GM12878 (cell line): ENCODE results near the gene RGS1. TPM values are rescaled to one million over a fixed set of nuclear protein-coding genes. Genes with fewer than 3 reads are reported as not detected.

ENCODE experiments used
- ATF2 ChIP-seq: IDR thresholded peaks from 2 replicates; pipeline ENCODE4 v1.6.1; 2012; ENCODE audit warnings: low read length, inconsistent platforms
- CREB1 ChIP-seq: IDR thresholded peaks from 2 replicates; pipeline ENCODE4 v1.6.1; 2012; ENCODE audit warnings: low read depth, mild to moderate bottlenecking, inconsistent platforms
- DPF2 ChIP-seq: fragments of 450-650 bp; IDR thresholded peaks from 2 replicates; pipeline ENCODE4 v1.6.1; 2017; ENCODE audit warnings: mild to moderate bottlenecking
- ESRRA ChIP-seq: IDR thresholded peaks from 2 replicates; pipeline ENCODE4 v1.6.1; 2012; ENCODE audit warnings: mild to moderate bottlenecking, low read length, improper control_type of control experiment
- FOXM1 ChIP-seq: IDR thresholded peaks from 2 replicates; pipeline ENCODE4 v1.6.1; 2012; ENCODE audit warnings: low read depth, mild to moderate bottlenecking, inconsistent platforms, low read length, moderate library complexity
- HDAC2 ChIP-seq: fragments of 200-600 bp; sonication (generic); IDR thresholded peaks from 2 replicates; pipeline ENCODE4 v1.6.1; 2017
- MTA2 ChIP-seq: fragments of 450-650 bp; IDR thresholded peaks from 2 replicates; pipeline ENCODE4 v1.6.1; 2016; ENCODE audit warnings: low read depth, mild to moderate bottlenecking, moderate library complexity
- MYC ChIP-seq: IDR thresholded peaks from 2 replicates; pipeline ENCODE4 v1.6.1; 2011; ENCODE audit warnings: mild to moderate bottlenecking, low read length, moderate library complexity, inconsistent platforms; ENCODE audit not compliant: insufficient read depth, insufficient replicate concordance, insufficient read length, severe bottlenecking
- NFYA ChIP-seq: IDR thresholded peaks from 2 replicates; pipeline ENCODE4 v1.6.1; 2011; ENCODE audit warnings: low read depth, mild to moderate bottlenecking, low read length, improper control_type of control experiment, borderline replicate concordance
- NRF1 ChIP-seq: conservative IDR thresholded peaks from 2 replicates; pipeline ENCODE4 v1.6.1; 2011; ENCODE audit warnings: mild to moderate bottlenecking, low read depth, low read length, improper control_type of control experiment
- PAX8 ChIP-seq: fragments of 450-650 bp; IDR thresholded peaks from 2 replicates; pipeline ENCODE4 v1.6.1; 2017; ENCODE audit warnings: mild to moderate bottlenecking, moderate library complexity
- POLR2AphosphoS5 ChIP-seq: IDR thresholded peaks from 2 replicates; pipeline ENCODE4 v1.6.1; 2011; ENCODE audit warnings: mild to moderate bottlenecking, low read length, inconsistent platforms
- RCOR1 ChIP-seq: conservative IDR thresholded peaks from 2 replicates; pipeline ENCODE4 v1.6.1; 2012; ENCODE audit warnings: low read depth, low read length, improper control_type of control experiment
- SMC3 ChIP-seq: IDR thresholded peaks from 2 replicates; pipeline ENCODE4 v1.6.1; 2011; ENCODE audit warnings: low read length, improper control_type of control experiment, borderline replicate concordance
- STAT3 ChIP-seq: IDR thresholded peaks from 2 replicates; pipeline ENCODE4 v1.6.1; 2011; ENCODE audit warnings: low read depth, low read length, improper control_type of control experiment
- TAF1 ChIP-seq: IDR thresholded peaks from 2 replicates; pipeline ENCODE4 v1.6.1; 2011; ENCODE audit warnings: mild to moderate bottlenecking, low read depth, low read length, borderline replicate concordance
- TARDBP ChIP-seq: IDR thresholded peaks from 2 replicates; pipeline ENCODE4 v1.6.1; 2016; ENCODE audit warnings: borderline replicate concordance
- TBL1XR1 ChIP-seq: IDR thresholded peaks from 2 replicates; pipeline ENCODE4 v1.6.1; 2012; ENCODE audit warnings: low read depth, low read length, improper control_type of control experiment
- WRNIP1 ChIP-seq: IDR thresholded peaks from 2 replicates; pipeline ENCODE4 v1.6.1; 2011; ENCODE audit warnings: low read depth, low read length, improper control_type of control experiment, borderline replicate concordance
- YBX1 ChIP-seq: fragments of 450-650 bp; IDR thresholded peaks from 2 replicates; pipeline ENCODE4 v1.6.1; 2016; ENCODE audit warnings: antibody characterized with exemption
- ZNF207 ChIP-seq: fragments of 450-650 bp; IDR thresholded peaks from 2 replicates; pipeline ENCODE4 v1.6.1; 2014; ENCODE audit warnings: antibody characterized with exemption, mild to moderate bottlenecking, borderline replicate concordance
- ZNF217 ChIP-seq: fragments of 450-650 bp; IDR thresholded peaks from 2 replicates; pipeline ENCODE4 v1.6.1; 2017; ENCODE audit warnings: antibody characterized with exemption, mild to moderate bottlenecking
- ZSCAN29 ChIP-seq: fragments of 450-650 bp; IDR thresholded peaks from 2 replicates; pipeline ENCODE4 v1.6.1; 2017; ENCODE audit warnings: mild to moderate bottlenecking, moderate library complexity
- polyA plus RNA-seq, 11 experiments: library from polyadenylated mRNA; depleted of rRNA in 4 of 11; unstranded in 6 of 11; stranded (reverse) in 5 of 11; fragments of >200 nt; fragmentation: Nextera tagmentation in 4 of 11; fragmentation: Illumina TruSeq in 1 of 11; extraction: Ambion mirVana in 4 of 11; extraction: Trizol in 1 of 11; gene quantifications; 1 replicate in 1 of 11; 2 replicates in 10 of 11; pipeline versions ENCODE4 v1.2.1 to v1.2.3, GENCODE V29; 2011 to 2016; ENCODE audit warnings: inconsistent platforms in 2 of 11, missing spikeins in 2 of 11, low read depth in 1 of 11
- total RNA-seq, 4 experiments: library from RNA; depleted of rRNA in 3 of 4; stranded (reverse); fragments of >200 nt in 3 of 4; fragmentation: Illumina TruSeq in 1 of 4; extraction: Trizol in 1 of 4; gene quantifications; 2 replicates each; pipeline versions ENCODE4 v1.2.1 to v1.2.3, GENCODE V29; 2013 to 2021
- TF ChIP-seq, protein P1 (sequence below): fragments of 450-650 bp; IDR thresholded peaks from 2 replicates; pipeline ENCODE4 v1.6.1; 2018; ENCODE audit warnings: mild to moderate bottlenecking, low read depth, moderate library complexity; ENCODE audit not compliant: partially characterized antibody
- TF ChIP-seq, protein P2 (sequence below): fragments of 450-650 bp; IDR thresholded peaks from 2 replicates; pipeline ENCODE4 v1.6.1; 2017; ENCODE audit warnings: low read depth, mild to moderate bottlenecking, moderate library complexity
- TF ChIP-seq, protein P3 (sequence below): IDR thresholded peaks from 2 replicates; pipeline ENCODE4 v1.6.1; 2012; ENCODE audit warnings: low read depth, low read length, improper control_type of control experiment

Gene RGS1
- total and polyA plus RNA-seq, 10 of the 15 experiments (the other 5 are each of a cell fraction or from before 2014, with no cell fraction given): 20.7 to 882 (median 45.9) TPM

DNA sequence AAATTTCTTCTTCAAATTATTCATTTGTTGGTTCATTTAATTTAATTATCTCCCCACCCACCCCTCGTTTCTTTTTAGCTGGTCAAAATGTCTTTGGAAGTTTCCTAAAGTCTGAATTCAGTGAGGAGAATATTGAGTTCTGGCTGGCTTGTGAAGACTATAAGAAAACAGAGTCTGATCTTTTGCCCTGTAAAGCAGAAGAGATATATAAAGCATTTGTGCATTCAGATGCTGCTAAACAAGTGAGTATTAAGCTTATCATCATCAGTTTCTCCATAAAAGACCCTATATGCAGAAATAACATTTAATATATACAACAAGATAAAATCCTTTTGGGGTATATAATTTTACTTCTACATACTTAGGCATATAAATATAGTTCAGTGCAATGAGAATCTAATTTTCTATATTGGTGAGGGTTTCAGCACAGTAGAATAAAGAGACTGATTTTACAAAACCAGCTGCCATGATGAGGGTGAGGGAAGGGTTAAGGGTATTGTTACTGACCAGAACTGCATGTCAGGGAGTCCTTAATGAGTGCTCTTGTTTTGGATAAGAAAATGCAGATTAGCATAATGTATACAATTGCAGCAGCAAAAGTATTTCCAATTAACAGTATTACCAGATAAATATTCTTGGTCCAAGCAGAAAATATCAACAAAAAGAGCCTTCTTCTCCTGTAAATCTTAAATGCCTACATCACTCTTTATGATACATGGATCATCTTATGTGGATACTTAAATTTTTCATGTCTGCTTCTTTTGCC is 2.8 kb downstream of the RGS1 start (continued):
- TF ChIP-seq, protein P1, sequence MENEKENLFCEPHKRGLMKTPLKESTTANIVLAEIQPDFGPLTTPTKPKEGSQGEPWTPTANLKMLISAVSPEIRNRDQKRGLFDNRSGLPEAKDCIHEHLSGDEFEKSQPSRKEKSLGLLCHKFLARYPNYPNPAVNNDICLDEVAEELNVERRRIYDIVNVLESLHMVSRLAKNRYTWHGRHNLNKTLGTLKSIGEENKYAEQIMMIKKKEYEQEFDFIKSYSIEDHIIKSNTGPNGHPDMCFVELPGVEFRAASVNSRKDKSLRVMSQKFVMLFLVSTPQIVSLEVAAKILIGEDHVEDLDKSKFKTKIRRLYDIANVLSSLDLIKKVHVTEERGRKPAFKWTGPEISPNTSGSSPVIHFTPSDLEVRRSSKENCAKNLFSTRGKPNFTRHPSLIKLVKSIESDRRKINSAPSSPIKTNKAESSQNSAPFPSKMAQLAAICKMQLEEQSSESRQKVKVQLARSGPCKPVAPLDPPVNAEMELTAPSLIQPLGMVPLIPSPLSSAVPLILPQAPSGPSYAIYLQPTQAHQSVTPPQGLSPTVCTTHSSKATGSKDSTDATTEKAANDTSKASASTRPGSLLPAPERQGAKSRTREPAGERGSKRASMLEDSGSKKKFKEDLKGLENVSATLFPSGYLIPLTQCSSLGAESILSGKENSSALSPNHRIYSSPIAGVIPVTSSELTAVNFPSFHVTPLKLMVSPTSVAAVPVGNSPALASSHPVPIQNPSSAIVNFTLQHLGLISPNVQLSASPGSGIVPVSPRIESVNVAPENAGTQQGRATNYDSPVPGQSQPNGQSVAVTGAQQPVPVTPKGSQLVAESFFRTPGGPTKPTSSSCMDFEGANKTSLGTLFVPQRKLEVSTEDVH: no peak
- TF ChIP-seq, protein P2, sequence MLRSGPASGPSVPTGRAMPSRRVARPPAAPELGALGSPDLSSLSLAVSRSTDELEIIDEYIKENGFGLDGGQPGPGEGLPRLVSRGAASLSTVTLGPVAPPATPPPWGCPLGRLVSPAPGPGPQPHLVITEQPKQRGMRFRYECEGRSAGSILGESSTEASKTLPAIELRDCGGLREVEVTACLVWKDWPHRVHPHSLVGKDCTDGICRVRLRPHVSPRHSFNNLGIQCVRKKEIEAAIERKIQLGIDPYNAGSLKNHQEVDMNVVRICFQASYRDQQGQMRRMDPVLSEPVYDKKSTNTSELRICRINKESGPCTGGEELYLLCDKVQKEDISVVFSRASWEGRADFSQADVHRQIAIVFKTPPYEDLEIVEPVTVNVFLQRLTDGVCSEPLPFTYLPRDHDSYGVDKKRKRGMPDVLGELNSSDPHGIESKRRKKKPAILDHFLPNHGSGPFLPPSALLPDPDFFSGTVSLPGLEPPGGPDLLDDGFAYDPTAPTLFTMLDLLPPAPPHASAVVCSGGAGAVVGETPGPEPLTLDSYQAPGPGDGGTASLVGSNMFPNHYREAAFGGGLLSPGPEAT: no peak
- TF ChIP-seq ZSCAN29: peak; percentile 83
- no peak for TF ChIP-seq CREB1
- TF ChIP-seq YBX1: no peak
- TF ChIP-seq NRF1: no peak
- TF ChIP-seq RCOR1: 0 out of 2 replicates have a peak, but pooled peaks have one; percentile 78
- TF ChIP-seq POLR2AphosphoS5: peak; percentile 63; the same call in 1 of the 2 replicates
- TF ChIP-seq TBL1XR1: 0 out of 2 replicates have a peak, but pooled peaks have one; percentile 45
- TF ChIP-seq FOXM1: no peak
- TF ChIP-seq MYC: no peak
- TF ChIP-seq WRNIP1: no peak
- TF ChIP-seq NFYA: no peak
- TF ChIP-seq, protein P3, sequence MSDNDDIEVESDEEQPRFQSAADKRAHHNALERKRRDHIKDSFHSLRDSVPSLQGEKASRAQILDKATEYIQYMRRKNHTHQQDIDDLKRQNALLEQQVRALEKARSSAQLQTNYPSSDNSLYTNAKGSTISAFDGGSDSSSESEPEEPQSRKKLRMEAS: 0 out of 2 replicates have a peak, but pooled peaks have one; percentile 32
- TF ChIP-seq TAF1: no peak
- no peak for TF ChIP-seq PAX8
- TF ChIP-seq ZNF217: no peak; the same call in 1 of the 2 replicates
- TF ChIP-seq ATF2: peak; percentile 12; the same call in 1 of the 2 replicates
- no peak for TF ChIP-seq HDAC2
- no peak for TF ChIP-seq ESRRA
- TF ChIP-seq ZNF207: no peak
- no peak for TF ChIP-seq MTA2
- no peak for TF ChIP-seq STAT3
- TF ChIP-seq DPF2: no peak
- TF ChIP-seq TARDBP: no peak
- no peak for TF ChIP-seq SMC3
